ENCODE data around the gene DQX1. TPM values are rescaled to one million over a fixed set of nuclear protein-coding genes. Genes with fewer than 3 reads are reported as not detected.
A peak's percentile ranks its signal among the peaks of the same experiment; 100 is the strongest.

DQX1 gene
- total and polyA plus RNA-seq, 2 of the 4 experiments (the other 2 are of a cell fraction): 0.07 TPM; not detected in 1

GRCh38 chr2:74502147-74502719 is 23.8 kb downstream of the DQX1 start:
- CTCF ChIA-PET: interaction anchor here (0.9 kb wide), 1 partner anchor 83 kb away, joined by 3 read pairs; no protein-coding TSS in a partner anchor
- Histone ChIP-seq H4K5ac (ENCODE audit: low read depth, low read length) (no peak overlapping the region; the same call in 1 of the 2 replicates), H3K23ac (ENCODE audit: low read depth, low read length) (no peak overlapping the region), H4K8ac (ENCODE audit: low read depth in 2 of 2, low read length in 2 of 2) (peak overlapping the region; percentile 91 to 94; a peak in 3 of 4 replicates), H4K20me1 (ENCODE audit: insufficient read depth, low read length) (no peaks in the 10 kb centered on the region), H3K9me1 (ENCODE audit: insufficient read depth, low read length) (peaks cover 9% of the 10 kb centered on the region), H2AK5ac (ENCODE audit: low read depth, low read length) (peak overlapping the region; percentile 96), H3K36me3 (ENCODE audit: control insufficient read depth, insufficient read depth, low read length) (peaks cover 16% of the 10 kb centered on the region), H3K9me3 (ENCODE audit: control insufficient read depth, insufficient read depth, low read length) (no peaks in the 10 kb centered on the region), H3K79me1 (ENCODE audit: low read depth in 1 of 2, low read length in 2 of 2) (peaks cover 12 to 38% of the 10 kb centered on the region in 2 experiments), H2BK5ac (ENCODE audit: low read depth, low read length, poor library complexity, severe bottlenecking) (no peak overlapping the region), H3K4me1 (ENCODE audit: control insufficient read depth, insufficient read depth, low read length) (peaks cover 23% of the 10 kb centered on the region), H3K4me2 (ENCODE audit: low read depth, low read length) (no peak overlapping the region; the same call in 1 of the 2 replicates), H2BK120ac (ENCODE audit: low read depth, low read length) (no peak overlapping the region), H3K14ac (replicated peaks; ENCODE audit: low read depth, low read length) (peak overlapping the region; percentile 98; the same call in 1 of the 2 replicates), H3K27ac (ENCODE audit: insufficient read depth, low read length) (no peak overlapping the region), H2BK20ac (ENCODE audit: low read depth, low read length) (no peak overlapping the region), H3K18ac (ENCODE audit: low read depth, low read length) (no peak overlapping the region; the same call in 1 of the 2 replicates), H2BK15ac (ENCODE audit: low read depth, low read length) (no peak overlapping the region), H2AFZ (replicated peaks; ENCODE audit: low read length, poor library complexity) (peak overlapping the region; percentile 97), H3K27me3 (ENCODE audit: control insufficient read depth, insufficient read depth, low read length) (peaks cover 38% of the 10 kb centered on the region), H3K4me3 (ENCODE audit: insufficient read depth, low read depth, low read length) (peak overlapping the region; percentile 43; the same call in 1 of the 2 replicates), H4K91ac (ENCODE audit: insufficient read depth, low read depth, low read length) (0 out of 2 replicates have a peak overlapping the region, but pooled peaks have one; percentile 92), H3K9ac (ENCODE audit: low read depth, low read length) (peak overlapping the region; percentile 22; the same call in 1 of the 2 replicates), H2AK9ac (replicated peaks; ENCODE audit: low read depth, low read length, poor library complexity) (peak overlapping the region; percentile 90), H3K56ac (ENCODE audit: extremely low read depth, insufficient read depth, low read length) (no peak overlapping the region), H3K4ac (ENCODE audit: low read depth, low read length) (peak overlapping the region; percentile 94)
- dilution Hi-C loops (cut with HindIII; ENCODE audit: low sequenced_read_pairs, unreplicated experiment): no loop called here
- ATAC-seq (ENCODE audit: low read depth) (no peak), DNase-seq (no peak)
- WGBS, 2 experiments (ENCODE audit: extremely low coverage in 2 of 2, insufficient read length in 1 of 2): 79% methylated on average over 6 of the region's 32 CpGs; no CpG with 5 or more reads in 1 of the 2 experiments
- in situ Hi-C loops (cut with MboI; ENCODE audit: low sequenced_read_pairs): no loop called here
- BruUV-seq (replicated peaks): no TSS peak
- POLR2A ChIA-PET (ENCODE audit: unreplicated experiment): no interaction called here
- TF ChIP-seq ELK1 (IDR thresholded peaks at IDR 0.05; ENCODE audit: borderline replicate concordance, low read depth, low read length) (no peak), SMC3 (IDR thresholded peaks at IDR 0.05; ENCODE audit: low read depth, low read length) (no peak), USF2 (IDR thresholded peaks at IDR 0.05; ENCODE audit: low read depth, low read length) (no peak), MAZ (IDR thresholded peaks at IDR 0.05; ENCODE audit: borderline replicate concordance, low read depth, low read length) (no peak), CHD1 (IDR thresholded peaks at IDR 0.05; ENCODE audit: low read depth, low read length) (no peak), RFX5 (IDR thresholded peaks at IDR 0.05; ENCODE audit: low read depth, low read length) (no peak), BHLHE40 (IDR thresholded peaks at IDR 0.05; ENCODE audit: low read depth, low read length) (no peak), MAFK (IDR thresholded peaks at IDR 0.05; ENCODE audit: low read depth, low read length) (no peak), RAD21 (IDR thresholded peaks at IDR 0.05; ENCODE audit: low read length) (no peak), RCOR1 (IDR thresholded peaks at IDR 0.05; ENCODE audit: insufficient replicate concordance, low read length) (no peak), NFE2L2 (IDR thresholded peaks at IDR 0.05; ENCODE audit: low read depth, low read length) (no peak), FOS (IDR thresholded peaks at IDR 0.05; ENCODE audit: low read depth, low read length) (no peak), CEBPB (IDR thresholded peaks at IDR 0.05; ENCODE audit: low read depth, low read length) (no peak)
- TF ChIP-seq, protein P1, sequence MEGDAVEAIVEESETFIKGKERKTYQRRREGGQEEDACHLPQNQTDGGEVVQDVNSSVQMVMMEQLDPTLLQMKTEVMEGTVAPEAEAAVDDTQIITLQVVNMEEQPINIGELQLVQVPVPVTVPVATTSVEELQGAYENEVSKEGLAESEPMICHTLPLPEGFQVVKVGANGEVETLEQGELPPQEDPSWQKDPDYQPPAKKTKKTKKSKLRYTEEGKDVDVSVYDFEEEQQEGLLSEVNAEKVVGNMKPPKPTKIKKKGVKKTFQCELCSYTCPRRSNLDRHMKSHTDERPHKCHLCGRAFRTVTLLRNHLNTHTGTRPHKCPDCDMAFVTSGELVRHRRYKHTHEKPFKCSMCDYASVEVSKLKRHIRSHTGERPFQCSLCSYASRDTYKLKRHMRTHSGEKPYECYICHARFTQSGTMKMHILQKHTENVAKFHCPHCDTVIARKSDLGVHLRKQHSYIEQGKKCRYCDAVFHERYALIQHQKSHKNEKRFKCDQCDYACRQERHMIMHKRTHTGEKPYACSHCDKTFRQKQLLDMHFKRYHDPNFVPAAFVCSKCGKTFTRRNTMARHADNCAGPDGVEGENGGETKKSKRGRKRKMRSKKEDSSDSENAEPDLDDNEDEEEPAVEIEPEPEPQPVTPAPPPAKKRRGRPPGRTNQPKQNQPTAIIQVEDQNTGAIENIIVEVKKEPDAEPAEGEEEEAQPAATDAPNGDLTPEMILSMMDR (conservative IDR thresholded peaks at IDR 0.05; ENCODE audit: low read depth, low read length): no peak
- intact Hi-C loops (cut with micrococcal nuclease): no loop called here

Data from IMR-90 (cell line).